NCI-H69 (cell line): ENCODE measurements around the gene PRAMEF11.
"Not testable (repeated sequence)": the region's sequence is repeated elsewhere in the genome, so short reads cannot be mapped to it uniquely, and the experiment has no call there.

ENCODE experiments used
- DNase-seq: peaks from one replicate; lab custom pipeline; 2025; lab: John Stamatoyannopoulos, UW

Gene PRAMEF11

DNA sequence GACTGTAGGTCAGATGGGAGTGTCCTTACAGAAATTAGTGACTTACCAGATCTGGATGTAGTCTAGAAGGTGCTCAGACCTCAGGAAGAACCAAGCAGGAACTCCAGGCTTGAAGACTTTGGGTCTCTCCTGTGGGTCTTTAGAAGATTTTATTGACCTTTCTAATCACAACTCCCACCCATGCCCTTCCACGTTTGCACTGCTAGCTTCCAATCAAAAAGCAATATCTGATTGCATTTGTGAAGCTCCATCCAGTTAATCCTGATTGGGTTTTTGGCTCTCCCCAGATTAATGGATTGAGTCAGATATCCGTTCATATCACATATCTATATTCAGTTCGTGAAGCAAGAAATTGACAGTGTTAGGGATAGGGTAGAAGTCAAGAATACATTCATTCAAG, at the start of gene PRAMEF11:
TSS of gene PRAMEF11 (minus strand) at position 101 of the 400 bp plus-strand sequence. CDS start 2,621 bp downstream, outside the sequence.
- not testable (repeated sequence) for DNase-seq

DNA sequence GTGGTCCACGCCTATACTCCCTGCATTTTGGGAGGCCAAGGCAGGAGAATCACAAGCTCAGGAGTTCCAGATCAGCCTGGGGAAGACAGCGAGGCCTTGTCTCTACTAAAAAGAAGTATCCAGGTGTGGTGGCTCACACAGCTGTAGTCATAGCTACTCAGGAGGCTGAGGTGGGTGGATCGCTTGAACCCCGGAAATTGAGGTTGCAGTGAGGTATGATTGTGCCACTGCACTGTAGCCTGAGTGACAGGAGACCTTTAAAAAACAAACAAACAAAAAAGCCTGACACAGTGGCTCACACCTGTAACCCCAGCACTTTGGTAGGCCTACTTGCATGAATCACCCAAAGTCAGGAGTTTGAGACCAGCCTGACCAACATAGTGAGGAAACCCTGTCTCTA, 47.2 kb upstream of the PRAMEF11 start:
- DNase-seq = not testable (repeated sequence)

DNA sequence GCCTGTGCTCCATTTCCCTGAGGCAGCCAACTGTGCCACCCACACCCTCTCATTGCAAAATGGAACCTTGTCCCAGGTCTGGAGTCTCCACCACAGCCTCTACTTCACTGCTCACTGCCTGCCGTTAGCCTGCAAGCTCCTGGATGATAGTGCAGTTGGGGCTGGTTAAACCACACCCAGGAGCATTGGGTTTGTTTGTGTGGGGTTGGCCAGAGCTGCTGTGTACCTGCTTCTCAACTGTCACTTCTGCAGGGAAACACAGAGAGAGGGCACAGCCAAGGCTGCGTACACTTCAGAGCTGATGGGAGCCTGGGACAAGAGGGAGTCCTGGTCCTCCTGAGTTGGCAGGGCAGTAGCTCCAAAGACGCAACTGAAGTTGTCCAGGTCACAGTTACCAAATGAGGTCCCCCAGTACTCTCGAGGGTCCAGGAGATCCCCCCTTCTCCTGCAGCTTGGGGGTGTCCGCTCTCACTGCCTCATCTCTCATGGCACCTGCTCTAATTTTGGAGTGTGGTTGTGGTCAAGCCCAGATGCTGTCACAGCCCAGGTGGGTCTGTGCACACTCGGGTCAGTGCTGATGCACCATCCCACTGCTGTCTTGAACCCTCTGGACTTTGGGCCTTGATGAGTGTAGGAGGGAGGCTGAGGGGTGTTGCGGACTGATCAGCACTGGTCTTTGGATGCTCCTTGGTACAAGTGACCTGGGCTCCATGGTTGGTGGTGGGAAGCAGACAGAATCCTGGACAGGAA, 32.1 kb upstream of the PRAMEF11 start:
- not testable (repeated sequence) for DNase-seq

DNA sequence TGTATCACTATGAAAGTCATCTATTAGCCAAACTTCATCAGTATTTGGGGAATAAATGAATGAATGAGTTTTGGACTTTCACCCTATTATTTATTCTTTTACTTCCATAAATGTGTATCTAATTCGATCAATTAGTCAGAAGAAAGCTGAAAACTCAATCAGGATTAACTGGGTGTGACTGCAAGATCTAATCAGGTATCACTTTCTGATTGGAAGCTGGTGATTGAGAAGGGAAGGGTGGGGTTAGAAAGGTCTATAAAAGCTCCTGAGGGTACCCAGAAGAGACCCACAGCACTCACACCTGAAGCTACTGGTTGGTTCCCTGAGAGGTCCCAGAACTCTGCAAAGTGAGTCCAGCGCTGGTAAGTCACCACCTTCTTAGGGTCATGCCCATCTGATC, 25.6 kb upstream of the PRAMEF11 start, which contains the start of gene PRAMEF2:
TSS of gene PRAMEF2 (plus strand) at position 301 of the 400 bp plus-strand sequence. CDS start 1,924 bp downstream, outside the sequence.
- DNase-seq = not testable (repeated sequence)

DNA sequence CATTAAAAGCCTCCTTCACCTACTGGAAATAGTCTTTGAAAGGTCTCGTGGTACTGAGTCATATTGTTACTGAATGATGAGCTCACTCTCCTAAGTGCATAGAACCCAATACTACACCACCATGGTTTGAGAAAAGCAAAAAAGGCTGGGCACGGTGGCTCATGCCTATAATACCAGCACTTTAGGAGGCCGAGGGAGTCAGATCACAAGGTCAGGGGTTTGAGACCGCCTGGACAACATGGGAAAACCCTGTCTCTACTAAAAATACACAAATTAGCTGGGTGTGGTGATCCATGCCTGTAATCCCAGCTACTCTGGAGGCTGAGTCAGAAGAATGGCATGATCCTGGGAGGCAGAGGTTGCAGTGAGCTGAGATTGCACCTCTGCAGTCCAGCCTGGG, 20.6 kb upstream of the PRAMEF11 start:
- no peak for DNase-seq

DNA sequence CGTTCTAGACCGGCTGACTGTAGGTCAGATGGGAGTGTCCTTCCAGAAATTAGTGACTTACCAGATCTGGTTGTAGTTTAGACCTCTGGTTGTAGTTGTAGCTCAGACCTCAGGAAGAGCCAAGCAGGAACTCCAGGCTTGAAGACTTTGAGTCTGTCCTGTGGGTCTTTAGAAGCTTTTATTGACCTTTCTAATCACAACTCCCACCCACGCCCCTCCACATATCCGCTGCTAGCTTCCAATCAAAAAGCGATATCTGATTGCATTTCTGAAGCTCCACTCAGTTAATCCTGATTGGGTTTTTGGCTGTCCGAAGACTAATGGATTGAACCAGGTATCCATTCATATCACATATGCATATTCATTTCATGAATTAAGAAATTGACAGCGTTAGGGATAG, 17.4 kb upstream of the PRAMEF11 start, which contains the start of gene HNRNPCL1:
TSS of gene HNRNPCL1 (minus strand) at position 101 of the 400 bp plus-strand sequence. CDS start 431 bp downstream, outside the sequence.
- DNase-seq = not testable (repeated sequence)

DNA sequence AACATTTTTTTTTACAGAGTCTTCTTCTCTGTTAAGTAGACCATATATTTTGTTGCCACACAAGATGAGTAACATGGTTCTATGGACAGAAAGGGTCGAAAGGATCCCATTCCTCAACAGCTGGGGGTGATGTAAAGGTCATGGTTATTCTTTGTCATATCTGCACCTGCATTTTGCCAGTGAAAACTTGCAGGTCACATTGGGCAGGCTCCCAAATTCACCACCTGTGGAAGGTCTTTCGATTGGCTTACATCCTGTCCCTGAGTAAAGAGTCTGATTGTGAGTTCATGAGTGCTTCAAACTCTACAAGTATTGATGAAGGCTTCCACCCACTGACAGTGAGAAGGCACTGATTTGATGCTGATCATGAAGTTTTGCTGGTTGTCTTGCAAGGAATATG, 2.0 kb upstream of the PRAMEF11 start:
- DNase-seq = not testable (repeated sequence)

DNA sequence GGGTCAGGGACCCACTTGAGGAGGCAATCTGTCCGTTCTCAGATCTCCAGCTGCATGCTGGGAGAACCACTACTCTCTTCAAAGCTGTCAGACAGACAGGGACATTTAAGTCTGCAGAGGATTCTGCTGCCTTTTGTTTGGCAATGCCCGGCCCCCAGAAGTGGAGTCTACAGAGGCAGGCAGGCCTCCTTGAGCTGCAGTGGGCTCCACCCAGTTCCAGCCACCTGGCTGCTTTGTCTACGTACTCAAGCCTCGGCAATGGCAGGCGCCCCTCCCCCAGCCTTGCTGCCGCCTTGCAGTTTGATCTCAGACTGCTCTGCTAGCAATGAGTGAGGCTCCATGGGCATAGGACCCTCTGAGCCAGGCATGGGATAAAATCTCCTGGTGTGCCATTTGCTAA, 12.1 kb downstream of the PRAMEF11 start:
- not testable (repeated sequence) for DNase-seq

DNA sequence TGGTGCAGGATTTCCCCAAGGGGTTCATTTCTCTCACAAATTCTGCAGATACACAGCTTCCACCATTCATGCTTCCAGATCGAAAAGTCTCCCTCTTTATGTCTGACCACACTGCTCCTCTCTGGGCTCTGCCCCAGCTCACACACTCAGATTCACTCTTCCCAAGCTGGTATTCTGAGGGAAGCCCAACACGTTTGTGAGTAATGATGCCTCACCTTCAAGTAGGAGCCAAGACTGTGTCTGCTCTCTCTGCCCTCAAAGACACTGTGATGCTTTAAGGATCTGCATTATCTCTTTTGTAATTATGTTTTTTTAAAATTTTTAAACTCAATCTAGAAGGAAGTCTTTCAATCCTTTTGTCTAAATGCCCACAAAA, 19.8 kb downstream of the PRAMEF11 start:
- DNase-seq = no peak

DNA sequence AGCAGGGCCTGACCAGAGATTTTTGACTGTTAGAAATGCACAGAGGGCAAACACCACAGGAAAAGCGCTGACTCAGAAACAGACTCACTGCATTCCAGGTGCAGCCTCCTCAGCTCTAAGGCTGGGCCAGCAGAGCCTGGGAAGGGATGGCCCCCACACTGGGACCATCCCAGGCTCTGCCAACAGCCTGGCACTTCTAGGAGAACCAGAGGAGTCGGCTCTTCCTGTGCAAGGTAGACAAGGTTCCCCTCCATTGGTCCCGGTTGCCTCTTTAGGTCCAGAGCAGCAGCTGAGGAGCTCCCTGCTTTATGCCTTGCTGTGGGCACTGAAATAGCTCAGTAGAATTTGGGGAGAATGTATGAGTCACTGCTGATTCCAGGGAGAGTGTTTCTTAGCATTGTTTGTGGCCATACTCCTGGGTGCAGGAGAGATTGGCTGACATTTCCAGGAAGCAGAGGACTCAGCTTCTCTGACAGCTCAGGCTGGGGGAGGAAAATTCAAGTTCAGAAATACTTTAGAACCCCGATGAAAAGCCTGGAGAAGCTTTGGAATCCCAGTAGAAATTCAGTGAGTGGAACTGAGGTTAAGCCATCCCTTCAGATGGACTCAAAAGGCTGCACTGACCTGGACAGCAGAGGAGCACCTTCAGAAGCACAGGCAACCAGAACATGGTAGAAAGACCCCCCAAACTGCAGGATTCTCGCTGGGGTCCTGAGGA, 20.4 kb downstream of the PRAMEF11 start:
- no peak for DNase-seq

DNA sequence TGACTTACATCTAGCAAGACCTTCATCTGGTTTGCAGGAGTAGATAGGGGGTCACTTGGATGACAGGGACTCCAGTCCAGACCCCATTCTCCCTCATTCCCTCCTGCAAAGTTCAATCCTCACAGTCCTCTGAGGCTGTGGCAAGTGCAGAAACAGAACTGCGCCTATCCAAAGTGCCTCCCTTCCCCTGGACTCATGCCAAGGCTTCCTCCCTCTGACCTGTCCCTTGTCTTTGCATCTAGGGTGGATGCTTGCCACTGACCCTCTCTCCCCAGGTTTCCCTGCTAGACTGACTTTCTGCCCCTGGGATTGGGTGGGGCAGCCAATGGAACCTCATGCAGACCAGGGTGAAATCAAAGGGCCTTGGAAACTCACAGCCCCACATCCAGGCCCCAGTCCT, 21.3 kb downstream of the PRAMEF11 start:
- DNase-seq = no peak

DNA sequence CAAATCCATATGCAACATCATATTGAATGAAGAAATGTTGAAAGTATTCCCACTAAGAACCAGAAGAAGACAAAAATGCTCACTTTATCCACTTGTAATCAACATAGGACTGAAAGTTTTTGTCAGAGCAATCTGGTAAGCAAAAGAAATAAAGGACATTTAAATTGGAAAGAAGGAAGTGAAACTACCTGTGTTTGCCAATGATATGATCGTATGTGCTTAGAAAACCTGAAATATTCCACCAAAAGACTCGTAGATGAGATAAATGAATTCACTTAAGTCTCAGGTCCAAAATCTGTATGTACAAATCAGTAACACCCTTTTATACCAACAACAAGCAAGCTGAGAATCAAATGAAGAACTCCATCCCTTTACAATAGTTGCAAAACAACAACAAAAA, 31.5 kb downstream of the PRAMEF11 start:
- no peak for DNase-seq

DNA sequence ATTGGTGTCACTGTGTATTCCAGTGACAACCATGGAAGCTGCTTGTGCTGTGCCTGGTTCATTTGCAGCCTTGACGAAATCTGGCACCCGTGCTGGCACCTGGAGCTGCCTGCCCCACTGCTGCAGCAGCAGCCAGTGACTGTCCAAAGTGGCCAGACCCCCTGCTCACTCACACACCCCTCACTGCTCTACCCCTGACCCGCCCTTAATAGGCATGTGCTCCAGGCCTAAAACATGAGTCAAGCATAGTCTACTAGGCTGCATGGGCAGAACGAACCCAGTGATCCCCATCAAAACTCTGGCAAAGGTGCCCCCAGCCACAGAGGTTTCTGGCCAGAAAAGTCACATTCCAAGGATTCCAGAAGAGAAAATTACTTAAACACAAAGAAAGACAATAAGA, 32.3 kb downstream of the PRAMEF11 start:
- DNase-seq = no peak

DNA sequence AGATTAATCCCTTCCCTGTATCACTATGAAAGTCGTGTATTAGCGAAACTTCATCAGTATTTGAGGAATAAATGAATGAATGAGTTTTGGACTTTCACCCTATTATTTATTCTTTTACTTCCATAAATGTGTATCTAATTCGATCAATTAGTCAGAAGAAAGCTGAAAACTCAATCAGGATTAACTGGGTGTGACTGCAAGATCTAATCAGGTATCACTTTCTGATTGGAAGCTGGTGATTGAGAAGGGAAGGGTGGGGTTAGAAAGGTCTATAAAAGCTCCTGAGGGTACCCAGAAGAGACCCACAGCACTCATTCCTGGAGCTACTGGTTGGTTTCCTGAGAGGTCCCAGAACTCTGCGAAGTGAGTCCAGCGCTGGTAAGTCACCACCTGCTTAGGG, 40.1 kb downstream of the PRAMEF11 start, which contains the start of gene PRAMEF1:
TSS of gene PRAMEF1 (plus strand) at position 301 of the 400 bp plus-strand sequence. CDS start 1,831 bp downstream, outside the sequence.
- DNase-seq = not testable (repeated sequence)

DNA sequence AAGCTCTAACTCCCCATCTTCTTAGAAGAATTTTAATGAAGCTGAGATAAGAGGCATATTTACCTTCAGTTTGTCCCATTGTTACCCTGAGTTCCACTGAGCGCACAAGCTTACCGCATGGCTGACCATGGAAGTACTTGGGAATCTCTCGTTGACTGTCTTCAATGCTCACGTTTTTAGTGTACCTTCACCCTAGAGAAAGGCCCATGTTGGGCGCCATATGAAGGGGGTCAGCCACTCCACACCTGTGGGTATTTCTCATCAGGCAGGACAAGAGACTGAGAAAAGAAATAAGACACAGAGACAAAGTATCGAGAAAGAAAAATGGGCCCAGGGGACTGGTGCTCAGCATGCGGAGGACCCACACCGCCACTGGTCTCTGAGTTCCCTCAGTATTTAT, 46.5 kb downstream of the PRAMEF11 start:
- not testable (repeated sequence) for DNase-seq

DNA sequence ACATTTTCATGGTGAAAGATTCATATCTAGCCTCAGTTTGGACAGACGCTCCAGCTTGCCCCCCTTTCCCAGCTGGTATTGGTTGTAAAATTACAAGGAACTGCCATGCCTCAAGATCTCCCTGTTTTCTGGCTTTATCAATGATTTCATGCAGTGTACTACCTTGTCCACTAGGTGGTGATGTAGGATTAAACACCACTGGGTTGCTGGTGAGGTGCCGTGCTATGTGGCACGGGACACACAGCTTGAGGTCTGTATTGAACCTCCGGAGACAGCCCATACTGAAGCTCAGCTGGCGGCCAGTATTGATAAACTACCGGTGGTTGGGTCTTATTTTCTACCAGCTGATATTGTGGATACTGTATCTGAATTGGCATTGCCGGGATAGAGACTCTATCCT, 47.4 kb downstream of the PRAMEF11 start:
- peak; percentile 6 for DNase-seq

DNA sequence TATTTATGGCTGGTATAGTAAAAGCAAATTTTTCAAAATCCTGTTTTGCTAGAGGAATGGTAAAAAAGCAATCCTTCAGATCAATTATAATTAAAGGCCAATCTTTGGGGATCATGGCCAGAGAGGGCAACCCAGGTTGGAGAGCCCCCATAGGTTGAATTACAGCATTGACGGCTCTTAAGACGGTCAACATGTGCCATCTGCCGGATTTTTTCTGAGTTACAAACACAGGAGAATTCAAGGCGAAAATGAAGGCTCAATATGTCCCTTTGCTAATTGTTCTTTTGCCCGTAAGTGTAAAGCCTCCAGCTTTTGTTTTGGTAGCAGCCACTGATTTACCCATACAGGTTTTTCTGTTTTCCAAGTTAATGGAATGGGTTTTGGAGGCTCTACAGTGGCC, 49.7 kb downstream of the PRAMEF11 start:
- DNase-seq = peak; percentile 28

DNA sequence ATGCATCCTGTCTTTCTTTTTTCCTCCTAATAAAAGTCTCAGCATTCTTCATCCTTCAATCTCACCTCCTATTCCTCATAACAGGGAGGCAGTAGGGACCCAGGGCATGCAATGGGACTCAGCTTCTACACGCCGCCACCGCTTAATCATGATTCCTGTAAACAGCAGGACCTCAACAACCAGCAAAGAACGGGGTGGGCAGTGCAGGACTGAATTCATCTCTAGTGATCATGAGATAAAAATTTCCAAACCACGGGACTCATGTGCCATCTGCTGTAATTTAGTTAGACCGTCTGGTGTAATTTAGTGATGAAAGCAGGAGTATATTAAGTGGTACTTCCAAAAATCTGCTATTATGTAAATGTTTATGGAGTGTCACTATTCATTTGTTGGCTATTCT, 52.3 kb downstream of the PRAMEF11 start:
- DNase-seq = no peak

DNA sequence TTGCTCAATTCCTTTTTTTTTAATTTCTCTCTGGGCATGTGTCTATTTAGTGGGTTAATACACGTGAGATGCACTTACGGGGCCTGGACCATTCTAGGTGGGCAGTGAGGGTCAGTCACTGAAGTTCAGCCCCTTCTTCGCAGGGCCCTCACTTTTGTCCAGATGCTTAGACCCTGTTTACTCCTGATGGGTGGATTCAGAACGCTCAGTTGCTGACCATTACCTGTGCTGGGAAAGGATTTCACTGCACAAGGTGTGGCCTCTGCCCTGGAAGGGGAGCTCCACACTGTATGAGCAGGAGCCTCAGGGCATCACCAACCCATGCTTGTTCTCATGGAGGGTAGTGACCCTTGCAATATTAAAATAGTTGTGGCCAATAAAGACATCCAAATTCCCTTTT, 53.1 kb downstream of the PRAMEF11 start:
- no peak for DNase-seq

DNA sequence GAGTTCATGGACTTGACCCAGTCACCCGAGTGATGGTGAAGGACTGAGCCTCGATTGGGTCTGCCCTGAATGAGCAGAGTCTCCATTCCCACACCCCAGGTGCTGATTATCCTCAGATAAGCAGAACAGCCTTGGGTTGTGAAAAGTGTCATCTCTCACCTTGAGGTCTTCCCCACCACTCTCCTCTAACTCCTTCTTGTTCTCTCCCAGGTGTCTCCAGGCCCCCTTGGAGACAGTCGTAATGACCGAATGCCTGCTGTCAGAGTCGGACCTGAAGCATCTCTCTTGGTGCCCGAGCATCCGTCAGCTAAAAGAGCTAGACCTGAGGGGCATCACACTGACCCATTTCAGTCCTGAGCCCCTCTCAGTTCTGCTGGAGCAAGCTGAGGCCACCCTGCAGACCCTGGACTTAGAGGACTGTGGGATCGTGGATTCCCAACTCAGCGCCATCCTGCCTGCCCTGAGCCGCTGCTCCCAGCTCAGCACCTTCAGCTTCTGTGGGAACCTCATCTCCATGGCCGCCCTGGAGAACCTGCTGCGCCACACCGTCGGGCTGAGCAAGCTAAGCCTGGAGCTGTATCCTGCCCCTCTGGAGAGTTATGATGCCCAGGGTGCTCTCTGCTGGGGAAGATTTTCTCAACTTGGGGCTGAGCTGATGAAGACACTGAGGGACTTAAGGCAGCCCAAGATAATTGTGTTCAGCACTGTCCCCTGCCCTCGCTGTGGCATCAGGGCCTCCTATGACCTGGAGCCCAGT, 54.2 kb downstream of the PRAMEF11 start:
- no peak for DNase-seq

DNA sequence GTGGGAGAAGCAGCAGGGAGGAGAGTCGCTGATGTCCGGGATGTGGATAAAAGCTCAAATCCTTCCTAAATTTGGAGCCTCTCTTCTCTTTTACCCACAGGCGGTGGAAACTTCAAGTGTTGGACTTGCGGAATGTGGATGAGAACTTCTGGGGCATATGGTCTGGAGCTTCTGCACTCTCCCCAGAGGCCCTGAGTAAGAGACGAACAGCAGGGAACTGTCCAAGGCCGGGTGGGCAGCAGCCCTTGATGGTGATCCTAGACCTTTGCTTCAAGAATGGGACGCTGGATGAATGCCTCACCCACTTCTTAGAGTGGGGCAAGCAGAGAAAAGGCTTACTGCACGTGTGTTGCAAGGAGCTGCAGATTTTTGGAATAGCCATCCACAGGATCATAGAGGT, 55.8 kb downstream of the PRAMEF11 start:
- DNase-seq = no peak

DNA sequence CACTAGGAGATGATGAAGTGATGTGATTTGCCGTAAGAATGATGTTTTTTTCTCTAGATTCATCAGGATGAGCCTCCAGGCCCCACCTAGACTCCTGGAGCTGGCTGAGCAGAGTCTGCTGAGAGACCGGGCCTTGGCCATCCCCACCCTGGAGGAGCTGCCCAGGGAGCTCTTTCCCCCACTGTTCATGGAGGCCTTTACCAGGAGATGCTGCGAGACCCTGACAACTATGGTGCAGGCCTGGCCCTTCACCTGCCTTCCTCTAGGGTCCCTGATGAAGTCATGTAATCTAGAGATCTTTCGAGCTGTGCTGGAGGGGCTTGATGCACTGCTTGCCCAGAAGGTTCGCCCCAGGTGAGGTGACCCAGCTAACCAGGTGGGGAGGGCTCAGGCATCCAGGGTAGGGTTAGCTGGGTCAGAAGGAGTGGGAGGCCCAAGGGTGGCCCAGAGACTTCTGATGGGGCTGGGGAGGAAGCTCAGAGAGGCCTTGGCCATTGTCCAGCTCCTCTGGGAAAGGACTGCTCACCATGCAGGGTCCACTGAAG, 56.3 kb downstream of the PRAMEF11 start:
- DNase-seq = no peak
